Stimulated activated CD8-positive, alpha-beta memory T cell treated with anti-CD3 and anti-CD28 coated beads, Interleukin-4, amount 100 ng/mL, for 4 hours (primary cell): ENCODE measurements around the gene CALML6.
"Not testable (repeated sequence)": the region's sequence is repeated elsewhere in the genome, so short reads cannot be mapped to it uniquely, and the experiment has no call there.

Experiments used
- DNase-seq, 2 donors: peaks; one replicate each; pipeline ENCODE4 v3.0.0-alpha.2; 2020; ENCODE audit warnings: low read depth in 2 of 2, low spot score in 1 of 2

CALML6 gene

DNA sequence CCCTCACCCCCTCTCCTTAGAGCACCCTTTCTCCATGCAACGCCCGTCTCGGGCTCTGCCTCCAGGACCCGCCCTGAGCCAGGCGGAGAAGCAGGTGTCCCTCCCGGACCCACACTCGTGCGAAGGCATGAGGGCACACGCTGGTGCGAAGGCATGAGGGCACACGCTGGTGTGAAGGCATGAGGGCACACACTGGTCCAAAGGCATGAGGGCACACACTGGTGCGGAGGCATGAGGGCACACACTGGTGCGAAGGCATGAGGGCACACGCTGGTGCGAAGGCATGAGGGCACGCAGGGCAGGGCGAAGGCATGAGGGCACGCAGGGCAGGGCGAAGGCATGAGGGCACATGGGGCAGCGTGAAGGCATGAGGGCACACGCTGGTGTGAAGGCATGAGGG is 9.8 kb downstream of the CALML6 start:
- DNase-seq: no peak

DNA sequence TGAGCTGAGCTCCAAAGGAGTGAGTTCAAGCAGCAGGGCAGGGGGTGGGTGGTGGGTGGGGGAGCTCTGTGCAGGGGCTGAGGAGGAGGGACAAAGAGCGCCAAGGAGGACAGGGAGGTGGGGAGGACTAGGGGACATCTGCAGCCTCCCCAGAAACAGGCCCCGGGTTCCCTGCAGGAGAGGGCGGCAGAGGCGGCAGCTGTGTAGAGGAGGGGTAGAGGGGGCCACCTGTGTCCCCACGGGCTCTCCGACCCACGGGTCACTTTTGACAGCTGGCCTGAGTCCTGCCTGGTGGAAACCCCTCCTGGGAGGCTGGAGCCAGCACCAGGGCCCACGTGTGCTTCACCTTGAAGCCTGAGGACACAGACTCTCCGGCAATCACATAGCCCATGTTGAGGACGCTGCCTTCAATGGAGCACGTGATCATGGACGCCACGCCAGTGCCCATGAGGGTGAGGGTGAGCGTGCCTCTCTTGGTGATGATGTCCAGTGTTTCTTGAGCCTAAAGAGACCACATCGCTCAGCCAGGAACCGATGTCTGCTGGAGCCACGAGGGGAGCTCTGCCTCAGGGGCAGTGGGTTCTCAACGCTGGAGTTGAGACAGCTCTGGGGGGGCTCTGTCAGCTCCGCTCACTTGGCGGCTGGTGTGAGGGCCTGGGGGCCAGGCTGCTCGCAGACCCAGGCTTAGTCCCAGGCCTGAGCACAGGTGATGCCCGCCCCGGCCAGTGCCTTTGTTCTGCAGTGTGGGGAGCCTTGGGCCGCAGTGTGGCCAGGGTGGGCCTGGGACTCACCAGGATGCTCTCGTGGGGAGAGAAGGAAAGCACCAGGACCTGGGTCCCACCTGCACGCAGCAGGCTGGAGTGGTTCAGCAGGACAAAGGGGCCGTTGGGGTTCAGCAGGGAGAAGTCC is 10.6 kb downstream of the CALML6 start:
- DNase-seq: no peak

DNA sequence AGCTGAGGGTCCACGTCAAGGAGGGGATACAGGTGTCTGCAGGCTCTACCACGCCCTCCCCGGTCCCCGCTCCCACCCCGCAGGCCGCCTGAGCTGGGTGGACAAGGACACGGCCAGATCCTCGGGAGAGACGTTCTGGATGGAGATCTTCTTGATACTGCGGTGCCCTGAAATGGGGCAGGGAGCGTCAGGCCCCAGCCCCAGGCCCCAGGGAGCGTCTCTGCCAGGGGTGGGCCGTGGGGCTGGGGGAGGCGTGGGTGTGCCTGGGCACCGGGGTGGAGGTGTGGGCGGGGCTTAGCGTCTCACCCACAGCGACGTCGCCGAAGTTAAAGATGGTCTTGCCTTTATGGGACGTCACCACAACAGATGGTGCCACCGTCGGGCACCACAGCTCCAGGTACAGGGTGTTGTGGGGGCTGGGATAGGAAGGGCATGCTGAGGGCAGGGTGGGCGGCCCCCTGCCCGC is 11.3 kb downstream of the CALML6 start:
- DNase-seq: no peak

DNA sequence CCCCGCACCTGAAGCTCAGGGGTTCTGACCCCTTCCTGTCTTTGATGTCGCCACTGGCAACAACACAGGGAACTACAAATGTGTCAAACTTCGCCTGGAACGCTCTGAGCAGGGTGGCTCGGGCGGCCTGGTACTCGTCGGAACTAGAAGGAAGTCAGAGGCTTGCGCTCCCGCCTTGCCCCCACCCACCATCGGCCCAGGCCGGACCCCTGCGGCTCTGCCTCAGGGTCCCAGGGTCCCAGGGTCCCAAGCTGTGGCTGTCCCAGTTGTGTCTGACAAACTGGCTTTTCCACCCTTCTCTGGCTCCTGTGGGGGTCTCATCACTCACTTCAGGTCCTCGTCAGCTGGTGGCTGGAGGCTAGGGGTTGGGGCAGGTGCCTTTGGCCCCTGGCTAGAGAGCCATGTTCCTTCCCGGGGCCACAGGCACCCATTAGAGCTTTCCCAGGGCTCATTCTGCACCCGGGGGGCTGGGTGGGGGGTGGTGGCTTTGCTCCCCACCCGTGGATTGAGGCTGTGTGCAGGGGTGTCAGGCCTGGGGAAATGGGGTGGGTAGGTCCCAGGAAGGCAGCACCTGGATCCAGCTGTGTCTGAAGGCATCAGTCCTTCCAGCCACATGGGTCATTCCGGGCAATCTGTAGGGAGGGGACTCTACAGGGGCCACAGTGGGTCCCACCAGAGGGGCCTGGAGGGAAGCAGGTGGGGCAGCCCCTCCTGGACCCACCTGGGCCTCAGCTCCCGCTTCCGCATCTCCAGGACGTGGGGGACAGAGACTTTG is 12.0 kb downstream of the CALML6 start:
- no peak for DNase-seq

DNA sequence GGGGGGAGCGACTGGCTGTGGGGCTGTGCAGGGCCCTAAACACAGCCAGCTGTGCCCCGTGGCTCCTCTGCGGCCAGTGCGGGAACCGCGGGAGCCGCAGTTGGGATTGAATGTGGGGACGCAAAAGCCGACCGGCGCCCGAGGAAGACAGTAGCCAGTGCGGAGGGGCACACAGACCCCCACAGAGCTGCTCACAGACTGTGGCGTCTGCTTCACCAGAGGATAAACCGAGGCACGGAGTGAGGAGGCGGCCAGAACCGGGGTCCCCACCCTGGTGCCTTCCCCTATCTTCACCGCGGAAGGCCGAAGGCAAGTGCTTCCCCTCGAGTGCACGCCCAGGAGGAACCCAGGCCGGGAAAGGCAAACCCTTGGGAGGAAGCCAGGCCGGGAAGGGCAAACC is 12.7 kb downstream of the CALML6 start:
- no peak for DNase-seq

DNA sequence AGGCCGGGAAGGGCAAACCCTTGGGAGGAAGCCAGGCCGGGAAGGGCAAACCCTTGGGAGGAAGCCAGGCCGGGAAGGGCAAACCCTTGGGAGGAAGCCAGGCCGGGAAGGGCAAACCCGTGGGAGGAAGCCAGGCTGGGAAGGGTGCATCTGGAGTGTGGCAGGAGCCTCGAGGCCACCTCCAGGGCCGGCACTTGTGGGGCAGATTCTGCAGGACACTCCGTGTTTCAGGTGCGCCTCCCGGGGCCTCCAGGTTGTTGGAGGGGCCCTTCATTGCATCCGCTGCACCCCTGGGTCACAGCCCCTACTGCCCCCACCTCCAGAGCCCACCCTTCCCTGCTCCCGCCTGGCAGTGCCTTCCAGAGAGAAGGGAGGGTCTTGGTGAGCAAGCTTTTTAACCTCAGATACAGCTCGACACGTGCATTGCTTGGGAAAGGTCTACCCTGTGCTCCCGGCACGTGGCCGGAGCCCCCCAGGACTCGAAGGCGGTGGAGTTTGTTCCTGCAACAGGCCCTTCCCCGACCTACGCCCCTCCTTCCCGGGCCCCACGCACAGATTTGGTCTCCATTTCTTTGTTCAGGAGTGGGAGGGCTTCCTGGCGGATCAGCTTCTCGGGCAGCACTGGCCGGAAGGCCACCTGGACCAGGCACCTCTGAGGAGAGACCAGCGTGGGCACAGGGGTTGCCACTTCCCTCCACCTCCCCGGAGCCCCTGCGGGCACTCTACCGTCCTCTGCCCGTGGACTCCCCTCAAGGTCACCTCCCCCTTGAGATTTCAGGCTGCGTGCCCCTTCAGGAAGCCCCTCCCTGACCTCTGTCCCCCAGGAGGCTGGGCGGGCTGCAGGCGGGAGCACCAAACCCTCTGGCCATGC is 13.4 kb downstream of the CALML6 start:
- no peak for DNase-seq

DNA sequence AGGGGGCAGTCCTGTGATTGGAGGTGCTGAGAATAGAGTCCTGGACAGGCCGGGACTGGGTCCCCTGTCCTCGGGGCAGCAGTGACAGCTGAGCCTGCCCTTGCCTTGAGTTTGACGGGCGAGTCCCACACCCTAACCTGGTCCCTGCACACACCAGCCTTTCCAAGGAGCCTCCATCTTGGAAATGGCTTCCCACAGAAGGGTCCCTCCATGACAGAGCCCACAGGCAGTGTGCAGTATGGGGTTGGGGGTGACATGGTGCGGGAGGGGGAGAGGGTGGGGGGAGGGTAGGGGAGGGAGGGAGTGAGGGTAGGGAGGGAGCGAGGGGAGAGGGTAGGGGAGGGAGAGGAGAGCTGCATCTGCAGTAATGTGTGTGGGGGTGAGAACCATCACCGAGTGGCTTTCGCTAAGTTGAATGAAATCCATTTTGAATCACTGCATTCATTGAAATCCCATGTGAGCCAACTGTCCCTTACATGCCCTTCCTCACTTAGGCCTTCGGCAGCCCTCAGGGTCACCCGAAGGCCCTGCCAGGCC is 14.1 kb downstream of the CALML6 start:
- DNase-seq: no peak

DNA sequence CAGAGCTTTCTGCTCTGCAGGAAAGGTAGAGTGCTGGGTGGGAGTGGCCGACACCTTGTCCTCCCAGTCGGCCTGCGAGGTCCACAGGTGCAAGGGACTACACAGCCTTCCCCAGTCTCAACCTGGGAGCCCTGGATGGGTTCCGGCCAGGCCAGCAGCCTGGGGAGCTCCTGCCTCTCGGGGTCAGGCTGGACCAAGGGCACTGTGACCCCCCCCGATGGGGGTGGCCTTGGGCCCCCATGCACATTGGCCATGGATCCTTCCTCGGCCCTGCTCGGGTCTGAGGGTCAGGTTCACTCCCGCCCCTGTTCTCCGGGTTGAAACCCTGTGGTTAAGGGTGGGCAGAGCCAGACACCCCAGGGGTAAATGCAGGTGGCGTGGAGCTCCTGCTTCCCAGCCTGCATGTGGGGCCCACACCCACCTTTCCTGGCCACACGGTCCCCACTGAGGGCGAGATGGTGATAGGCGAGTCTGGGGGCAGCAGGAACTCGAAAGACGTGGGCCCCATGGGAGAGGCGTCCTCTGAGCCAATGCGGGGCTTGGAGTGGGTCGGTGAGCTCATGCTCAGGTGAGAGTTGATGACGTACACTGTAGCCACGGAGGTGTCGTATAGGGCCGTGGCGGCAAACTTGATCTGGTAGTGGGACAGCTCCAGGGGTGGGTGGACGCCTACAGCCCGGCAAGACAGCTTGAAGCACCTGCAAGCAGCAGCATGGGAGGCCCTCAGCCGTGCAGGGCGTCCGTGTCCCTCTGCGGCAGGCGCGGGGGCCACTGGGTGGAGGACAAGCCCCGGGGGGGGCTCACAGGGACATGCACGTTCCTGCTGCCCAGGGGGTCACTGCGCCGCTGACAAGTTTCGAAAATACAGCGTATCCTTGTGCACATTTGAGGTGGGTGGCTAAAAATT is 14.8 kb downstream of the CALML6 start:
- DNase-seq: no peak

DNA sequence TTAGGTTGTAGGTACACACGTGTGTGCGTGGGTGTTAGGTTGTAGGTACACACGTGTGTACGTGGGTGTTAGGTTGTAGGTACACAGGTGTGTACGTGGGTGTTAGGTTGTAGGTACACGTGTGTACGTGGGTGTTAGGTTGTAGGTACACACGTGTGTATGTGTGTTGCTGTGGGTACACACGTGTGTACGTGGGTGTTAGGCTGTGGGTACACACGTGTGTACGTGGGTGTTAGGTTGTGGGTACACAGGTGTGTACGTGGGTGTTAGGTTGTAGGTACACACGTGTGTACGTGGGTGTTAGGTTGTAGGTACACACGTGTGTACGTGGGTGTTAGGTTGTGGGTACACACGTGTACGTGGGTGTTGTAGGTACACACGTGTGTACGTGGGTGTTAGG is 19.8 kb downstream of the CALML6 start:
- DNase-seq: not testable (repeated sequence)

DNA sequence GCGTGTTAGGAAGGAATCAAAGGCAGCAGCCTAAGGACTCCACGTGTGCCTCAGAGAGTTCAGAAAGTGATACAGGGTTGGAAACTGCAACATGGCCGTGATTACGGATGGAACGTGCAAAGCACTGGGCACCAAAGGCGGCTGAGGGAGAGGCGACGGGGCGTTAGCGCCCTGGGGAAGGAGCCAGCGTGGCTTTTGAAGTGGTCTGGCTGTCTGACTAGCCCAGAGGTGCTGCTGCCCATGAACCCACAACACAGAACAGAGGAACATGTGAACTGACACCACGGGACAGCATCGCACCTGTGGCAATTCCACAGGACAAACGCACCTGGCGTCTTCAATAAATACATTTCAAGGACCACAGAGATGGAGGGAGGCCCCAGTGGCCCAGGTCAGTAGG is 22.0 kb downstream of the CALML6 start:
- DNase-seq: no peak

DNA sequence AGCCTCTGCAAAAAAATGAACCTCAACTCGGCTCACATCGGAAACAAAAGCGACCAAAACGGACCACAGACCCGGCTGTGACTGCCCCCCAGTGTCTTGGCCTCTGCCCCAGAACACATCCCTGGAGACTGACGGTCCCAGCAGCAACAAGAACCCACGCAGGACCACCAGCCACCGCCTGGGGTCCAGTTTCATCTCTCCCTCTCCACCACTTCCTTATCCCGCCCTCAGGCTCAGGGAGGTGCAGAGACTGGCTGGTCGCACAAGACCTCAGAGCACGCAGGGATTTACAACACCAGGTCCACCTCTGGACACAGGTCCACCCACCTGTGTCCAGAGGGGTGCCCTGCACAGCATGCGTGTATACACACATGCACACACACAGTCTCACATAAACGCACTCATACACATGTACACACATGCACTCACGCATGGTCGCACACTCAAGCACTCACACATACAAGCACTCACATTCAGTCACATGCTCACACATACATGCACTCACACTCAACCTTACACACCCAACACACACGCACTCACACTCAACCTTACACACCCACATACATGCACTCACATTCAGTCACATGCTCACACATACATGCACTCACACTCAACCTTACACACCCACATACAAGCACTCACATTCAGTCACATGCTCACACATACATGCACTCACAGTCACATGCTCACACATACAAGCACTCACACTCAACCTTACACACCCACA is 22.7 kb downstream of the CALML6 start:
- no peak for DNase-seq

DNA sequence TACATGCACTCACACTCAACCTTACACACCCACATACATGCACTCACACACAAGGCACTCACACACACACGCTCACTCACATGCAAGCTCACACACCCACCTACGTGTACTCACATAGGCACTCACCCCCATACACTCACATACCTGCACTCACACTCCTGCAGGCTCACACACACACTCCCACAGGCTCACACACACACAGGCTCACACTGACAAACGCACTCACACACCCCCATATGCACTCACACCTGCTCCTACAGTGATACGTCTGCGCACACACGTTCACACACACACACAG is 23.2 kb downstream of the CALML6 start:
- no peak for DNase-seq

DNA sequence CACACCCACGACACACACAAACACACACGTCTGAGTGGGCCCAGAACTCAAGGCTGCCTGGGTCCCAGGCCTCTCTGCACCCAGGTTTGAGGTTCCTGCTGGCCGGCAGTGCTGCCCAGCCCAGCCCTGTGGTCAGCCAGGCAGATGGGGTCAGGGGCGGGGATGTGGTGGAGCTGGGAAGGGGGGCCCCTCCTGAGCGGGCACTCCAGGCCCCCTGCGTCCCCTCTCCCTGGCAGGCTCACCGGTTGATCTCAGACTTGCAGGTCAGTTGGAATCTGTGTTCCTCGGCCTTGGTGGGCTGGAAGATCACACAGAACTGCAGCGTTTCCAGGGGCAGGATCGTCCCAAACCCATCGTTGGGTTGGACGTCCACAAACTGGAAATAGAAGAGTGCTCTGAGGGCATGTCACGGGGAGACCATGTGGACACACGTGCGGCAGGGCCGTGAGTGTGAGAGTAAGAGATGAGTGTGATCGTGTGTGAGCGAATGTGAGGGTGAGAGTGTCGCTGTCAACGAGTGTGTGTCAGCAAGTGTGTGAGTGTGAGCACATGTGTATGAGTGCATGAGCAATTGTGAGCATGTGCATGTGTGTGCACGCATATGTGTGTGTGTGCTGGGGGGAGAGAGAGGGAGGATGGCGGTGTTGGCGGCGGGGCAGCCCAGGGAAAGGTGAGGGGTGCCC is 23.7 kb downstream of the CALML6 start:
- DNase-seq: no peak

DNA sequence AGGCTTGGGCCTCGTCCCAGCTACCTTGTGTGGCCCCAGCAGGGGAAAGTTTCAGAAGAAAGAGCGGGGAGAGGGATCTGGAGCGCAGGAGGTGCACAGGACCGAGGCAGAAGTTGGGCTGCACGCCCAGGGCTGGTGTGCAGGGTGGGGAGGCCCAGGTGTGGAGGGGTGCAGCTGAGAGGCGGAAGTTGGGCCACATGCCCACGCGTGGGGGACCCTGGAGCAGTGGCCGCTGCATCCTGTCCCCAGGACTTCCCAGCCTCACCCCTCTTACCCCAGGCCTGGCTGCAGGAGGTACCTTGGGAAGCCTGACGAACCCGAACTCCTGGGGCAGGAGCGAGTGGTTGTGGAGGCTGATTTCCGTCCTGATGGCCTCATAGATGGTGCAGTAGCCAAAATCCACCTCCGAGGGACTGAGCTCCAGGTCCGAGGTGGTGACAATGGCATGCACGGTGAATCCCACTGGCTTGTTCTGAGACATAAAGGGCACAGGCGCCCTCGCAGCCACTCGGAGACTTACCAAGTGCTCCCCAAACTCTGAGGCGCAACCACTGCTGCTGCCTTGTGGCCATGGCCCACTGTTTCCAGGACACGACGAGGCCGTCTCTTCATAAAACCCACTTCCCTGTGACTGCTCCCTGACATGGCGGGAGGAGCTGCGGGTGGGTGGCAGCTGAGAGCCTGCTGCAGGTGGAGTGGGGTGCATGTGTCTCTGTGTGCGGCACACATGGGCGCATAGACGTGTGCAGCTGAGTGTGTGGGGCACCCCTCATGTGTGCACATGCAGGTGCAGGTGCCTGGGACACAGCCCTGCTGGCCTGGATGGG is 24.4 kb downstream of the CALML6 start:
- no peak for DNase-seq

DNA sequence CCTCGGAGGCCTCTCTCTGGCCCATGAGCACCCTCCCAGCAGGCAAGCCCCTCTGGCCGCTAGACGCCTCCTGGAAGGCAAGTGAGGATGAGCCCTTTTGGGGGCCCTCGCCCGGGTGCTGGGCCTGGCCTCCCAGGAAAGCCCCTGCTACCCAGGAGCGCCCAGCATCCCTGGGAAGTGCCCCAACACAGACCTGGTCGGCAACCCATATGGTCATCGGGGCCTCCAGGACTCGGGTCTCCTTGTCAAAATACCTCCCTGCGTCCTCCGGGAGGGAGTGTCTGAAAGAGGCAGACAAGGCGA is 25.0 kb downstream of the CALML6 start:
- DNase-seq: no peak

DNA sequence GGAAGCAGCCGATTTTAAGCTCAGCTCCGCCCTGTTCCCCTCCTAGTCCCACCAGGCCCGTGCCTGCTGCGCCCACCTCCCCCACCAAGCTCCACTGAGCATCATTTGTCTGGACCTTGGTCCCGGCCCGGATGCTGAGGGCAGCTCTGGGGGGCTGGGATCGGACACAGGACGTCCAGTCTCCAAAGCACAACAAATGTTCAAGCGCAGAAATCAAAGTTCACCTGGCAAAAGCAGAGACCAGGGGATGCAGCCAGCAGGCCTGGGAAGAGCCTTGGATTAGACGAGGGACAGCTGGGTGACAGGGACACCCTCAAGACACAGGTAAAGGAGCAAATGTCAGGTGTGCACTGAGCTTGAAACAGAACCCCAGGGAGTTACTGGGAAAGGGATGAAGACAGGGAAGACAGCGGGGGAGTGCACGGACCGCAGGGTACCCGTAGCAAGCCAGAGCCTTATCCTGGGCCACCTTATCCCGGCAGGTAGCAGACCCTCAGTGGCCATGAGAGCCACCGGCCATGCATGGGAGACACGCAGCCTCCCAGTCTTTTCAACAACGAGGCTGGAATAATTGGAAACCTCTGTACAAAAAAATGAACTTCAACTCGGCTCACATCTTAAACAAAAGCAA is 26.3 kb downstream of the CALML6 start:
- no peak for DNase-seq

DNA sequence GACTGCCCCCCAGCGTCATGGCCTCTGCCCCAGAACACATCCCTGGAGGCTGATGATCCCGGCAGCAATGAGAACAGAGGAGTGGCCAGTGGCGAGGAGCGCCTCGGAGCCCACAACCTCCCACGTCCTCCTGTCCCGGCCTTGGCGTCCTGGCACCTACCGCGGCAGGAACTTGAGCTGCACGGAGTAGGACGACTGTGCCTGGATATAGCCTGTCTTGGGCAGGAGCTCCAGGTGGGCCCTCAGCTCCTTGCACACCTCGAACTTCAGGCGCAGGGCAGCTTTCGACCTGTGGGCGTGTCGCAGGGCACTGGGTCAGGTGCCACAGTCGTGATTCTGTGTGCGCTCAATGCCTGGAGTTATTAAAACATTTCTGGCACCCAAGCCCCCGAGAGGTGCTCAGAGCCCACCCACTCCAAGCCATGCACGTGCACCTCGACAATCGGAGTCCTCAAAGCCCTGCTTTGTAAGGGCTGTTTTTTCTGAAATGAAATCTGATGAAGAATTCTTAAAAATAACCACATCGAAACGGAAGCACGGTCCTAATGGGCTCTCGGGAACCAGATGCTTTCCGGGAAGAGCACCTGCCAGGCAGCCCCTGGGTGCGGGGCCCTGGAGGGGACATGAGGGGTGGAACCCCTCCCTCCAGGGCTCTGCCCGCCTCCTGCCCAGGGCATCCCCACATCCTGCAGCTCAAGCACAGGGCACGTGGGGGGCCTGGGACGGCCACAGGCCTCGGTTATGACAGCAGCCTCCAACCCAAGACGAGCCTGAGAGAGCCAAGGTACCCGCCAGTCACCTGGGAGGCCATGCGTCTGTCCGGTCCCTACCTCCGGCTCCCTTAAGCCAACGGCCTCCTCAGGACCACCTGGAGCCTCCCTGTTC is 27.1 kb downstream of the CALML6 start:
- no peak for DNase-seq
